ENCODE results near the gene QTRT2. TPM values are rescaled to one million over a fixed set of nuclear protein-coding genes. Genes with fewer than 3 reads are reported as not detected.

QTRT2 gene
- total and polyA plus RNA-seq, 2 of the 8 experiments (the other 6 are each of a cell fraction or from before 2014, with no cell fraction given): 13.3 to 54.5 TPM

GRCh38 chr3:114127517-114127916 is 71.0 kb downstream of the QTRT2 start:
- ChIA-PET POLR2A (ENCODE audit: partially characterized antibody) (no interaction called here), CTCF (ENCODE audit: partially characterized antibody) (interaction anchor here (0.9 to 1.0 kb wide), 2 partner anchors 28 to 218 kb away, joined by 3 read pairs; no protein-coding TSS in a partner anchor)
- DNase-seq (ENCODE audit: low read depth in 1 of 2, low spot score in 2 of 2): no peak
- H3K23ac ChIP-seq (ENCODE audit: insufficient read length): no peak overlapping the region
- no peak overlapping the region for H2AFZ ChIP-seq (ENCODE audit: low read length)
- no peaks in the 10 kb centered on the region for H3K9me3 ChIP-seq (ENCODE audit: insufficient read depth in 2 of 2, low read depth in 1 of 2, low read length in 1 of 2)
- no peak overlapping the region for H2BK12ac ChIP-seq (ENCODE audit: low read depth, low read length)
- H3K27ac ChIP-seq (ENCODE audit: low read depth, low read length): no peak overlapping the region
- no peaks in the 10 kb centered on the region for H3K4me1 ChIP-seq (replicated peaks in 1 of 4; ENCODE audit: control insufficient read depth in 3 of 4, insufficient read depth in 4 of 4, low read length in 3 of 4)
- no peak overlapping the region for H4K5ac ChIP-seq (ENCODE audit: insufficient read length, low read depth, low read length)
- no peak overlapping the region for H2BK15ac ChIP-seq (ENCODE audit: low read length)
- H3K9ac ChIP-seq (replicated peaks in 1 of 4; ENCODE audit: extremely low read depth in 1 of 4, low read depth in 3 of 4, low read length in 3 of 4): no peak overlapping the region
- H4K8ac ChIP-seq (ENCODE audit: extremely low read depth, insufficient read depth, low read length): no peak overlapping the region
- no peak overlapping the region for H3K18ac ChIP-seq (ENCODE audit: extremely low read depth, low read length)
- H3K79me2 ChIP-seq (ENCODE audit: control insufficient read depth in 1 of 2, insufficient read depth in 2 of 2, low read length in 2 of 2): no peaks in the 10 kb centered on the region
- no peak overlapping the region for H2BK120ac ChIP-seq (replicated peaks; ENCODE audit: low read depth, low read length)
- H2BK20ac ChIP-seq (ENCODE audit: low read length): no peak overlapping the region
- H3K79me1 ChIP-seq (ENCODE audit: low read depth, low read length): no peaks in the 10 kb centered on the region
- 93% methylated on average over 3 of the region's 3 CpGs; no CpG with 5 or more reads in 1 of the 2 experiments for WGBS, 2 experiments (ENCODE audit: extremely low coverage in 1 of 2, insufficient coverage in 1 of 2, insufficient read length in 1 of 2, insufficient replicate concordance in 2 of 2, low coverage in 1 of 2, low lambda C conversion rate in 2 of 2, missing lambda C conversion rate in 1 of 2)
- no peak overlapping the region for H3K4me2 ChIP-seq (ENCODE audit: insufficient read depth in 1 of 2, low read depth in 2 of 2, low read length in 2 of 2)
- no peak overlapping the region for H2AK5ac ChIP-seq (ENCODE audit: low read depth, low read length)
- no peak overlapping the region for H3K4me3 ChIP-seq (ENCODE audit: extremely low read depth in 1 of 4, insufficient read depth in 2 of 4, low read depth in 3 of 4, low read length in 4 of 4)
- no peak overlapping the region for H2BK5ac ChIP-seq (ENCODE audit: low read depth, low read length)
- H3K27me3 ChIP-seq (replicated peaks in 1 of 4; ENCODE audit: control insufficient read depth in 3 of 4, extremely low read depth in 1 of 4, insufficient read depth in 3 of 4, low read length in 3 of 4): no peaks in the 10 kb centered on the region
- H3K23me2 ChIP-seq (ENCODE audit: low read depth, low read length): no peaks in the 10 kb centered on the region
- H3K36me3 ChIP-seq (ENCODE audit: control insufficient read depth in 2 of 4, insufficient read depth in 4 of 4, low read length in 3 of 4): no peaks in the 10 kb centered on the region
- no peak for FAIRE-seq
- no peak overlapping the region for H3K4ac ChIP-seq (replicated peaks; ENCODE audit: insufficient read length, low read depth, low read length)
- H3K14ac ChIP-seq (ENCODE audit: insufficient read length): no peak overlapping the region
- no peak overlapping the region for H4K91ac ChIP-seq (replicated peaks; ENCODE audit: insufficient read length, low read length)
- no peaks in the 10 kb centered on the region for H4K20me1 ChIP-seq (replicated peaks in 1 of 2; ENCODE audit: control insufficient read depth in 1 of 2, insufficient read depth in 2 of 2, low read length in 2 of 2)
- no peak overlapping the region for H3K56ac ChIP-seq (replicated peaks; ENCODE audit: insufficient read length, low read depth, low read length)
- TF ChIP-seq TCF12 (IDR thresholded peaks at IDR 0.05; ENCODE audit: low read depth, low read length): no peak
- no peak for TF ChIP-seq BRCA1 (IDR thresholded peaks at IDR 0.05; ENCODE audit: low read depth, low read length)
- TF ChIP-seq SP2 (IDR thresholded peaks at IDR 0.05; ENCODE audit: low read length): no peak
- TF ChIP-seq KDM5A (IDR thresholded peaks at IDR 0.05; ENCODE audit: low read length): no peak
- TF ChIP-seq SRF (IDR thresholded peaks at IDR 0.05; ENCODE audit: low read depth, low read length): no peak
- no peak for TF ChIP-seq PHF8 (conservative IDR thresholded peaks at IDR 0.05; ENCODE audit: low read depth, low read length)
- TF ChIP-seq RAD21 (IDR thresholded peaks at IDR 0.05 in 1 of 2, conservative IDR thresholded peaks at IDR 0.05 in 1 of 2; ENCODE audit: low read depth in 2 of 2, low read length in 2 of 2): no peak
- no peak for TF ChIP-seq TAF1 (IDR thresholded peaks at IDR 0.05; ENCODE audit: low read depth, low read length)
- TF ChIP-seq BACH1 (IDR thresholded peaks at IDR 0.05; ENCODE audit: low read length): no peak
- no peak for TF ChIP-seq FOSL1 (IDR thresholded peaks at IDR 0.05; ENCODE audit: insufficient read depth, low read depth, low read length)
- TF ChIP-seq, protein P1, sequence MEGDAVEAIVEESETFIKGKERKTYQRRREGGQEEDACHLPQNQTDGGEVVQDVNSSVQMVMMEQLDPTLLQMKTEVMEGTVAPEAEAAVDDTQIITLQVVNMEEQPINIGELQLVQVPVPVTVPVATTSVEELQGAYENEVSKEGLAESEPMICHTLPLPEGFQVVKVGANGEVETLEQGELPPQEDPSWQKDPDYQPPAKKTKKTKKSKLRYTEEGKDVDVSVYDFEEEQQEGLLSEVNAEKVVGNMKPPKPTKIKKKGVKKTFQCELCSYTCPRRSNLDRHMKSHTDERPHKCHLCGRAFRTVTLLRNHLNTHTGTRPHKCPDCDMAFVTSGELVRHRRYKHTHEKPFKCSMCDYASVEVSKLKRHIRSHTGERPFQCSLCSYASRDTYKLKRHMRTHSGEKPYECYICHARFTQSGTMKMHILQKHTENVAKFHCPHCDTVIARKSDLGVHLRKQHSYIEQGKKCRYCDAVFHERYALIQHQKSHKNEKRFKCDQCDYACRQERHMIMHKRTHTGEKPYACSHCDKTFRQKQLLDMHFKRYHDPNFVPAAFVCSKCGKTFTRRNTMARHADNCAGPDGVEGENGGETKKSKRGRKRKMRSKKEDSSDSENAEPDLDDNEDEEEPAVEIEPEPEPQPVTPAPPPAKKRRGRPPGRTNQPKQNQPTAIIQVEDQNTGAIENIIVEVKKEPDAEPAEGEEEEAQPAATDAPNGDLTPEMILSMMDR (IDR thresholded peaks at IDR 0.05; ENCODE audit: control extremely low read depth in 1 of 3, insufficient read depth in 1 of 3, low read depth in 1 of 3, low read length in 3 of 3): no peak
- no peak for TF ChIP-seq POLR2A (IDR thresholded peaks at IDR 0.05; ENCODE audit: control extremely low read depth in 1 of 2, low read depth in 2 of 2, low read length in 2 of 2)
- TF ChIP-seq CBX8 (IDR thresholded peaks at IDR 0.05; ENCODE audit: borderline replicate concordance, low read depth, low read length): no peak

All from H1 (cell line).